Middle frontal gyrus (tissue), 1 donor: ENCODE measurements around the gene LORICRIN.
"Not testable (repeated sequence)": the region's sequence is repeated elsewhere in the genome, so short reads cannot be mapped to it uniquely, and the experiment has no call there.

Experiments
- DNase-seq: peaks from one replicate; pipeline ENCODE4 v3.0.0-alpha.2; 2015; ENCODE audit warnings: low spot score; ENCODE audit errors: extremely low spot score

Gene LORICRIN

GRCh38 chr1:153259387-153259786 is at the start of gene LORICRIN:
TSS of gene LORICRIN (plus strand) at chr1:153259687. CDS start at chr1:153260950, 1,263 bp downstream.
- DNase-seq: no peak

GRCh38 chr1:153210206-153210605 is 49.3 kb upstream of the LORICRIN start:
- no peak for DNase-seq

- DNase-seq: no peak
Observed at GRCh38 chr1:153212201-153212600, 47.3 kb upstream of the LORICRIN start.

GRCh38 chr1:153213519-153213918 is 46.0 kb upstream of the LORICRIN start:
- DNase-seq: no peak

- no peak for DNase-seq
Observed at GRCh38 chr1:153217212-153217611, 42.3 kb upstream of the LORICRIN start, which contains the start of gene PRR9. TSS of gene PRR9 (plus strand) at chr1:153217584. CDS start at chr1:153218145, 561 bp downstream.

- DNase-seq: no peak
Observed at GRCh38 chr1:153217744-153218416, 41.6 kb upstream of the LORICRIN start.

- DNase-seq: peak; percentile 33
Observed at GRCh38 chr1:153220606-153221303, 38.7 kb upstream of the LORICRIN start.

GRCh38 chr1:153223040-153223891 is 36.2 kb upstream of the LORICRIN start:
- peak; percentile 27 for DNase-seq

- no peak for DNase-seq
Observed at GRCh38 chr1:153227810-153228209, 31.7 kb upstream of the LORICRIN start.

GRCh38 chr1:153228491-153228890 is 31.0 kb upstream of the LORICRIN start:
- no peak for DNase-seq

GRCh38 chr1:153229076-153229829 is 30.2 kb upstream of the LORICRIN start:
- DNase-seq: not testable (repeated sequence)

GRCh38 chr1:153231363-153231762 is 28.1 kb upstream of the LORICRIN start:
- no peak for DNase-seq

- DNase-seq: no peak
Observed at GRCh38 chr1:153231785-153232184, 27.7 kb upstream of the LORICRIN start.

GRCh38 chr1:153232553-153232952 is 26.9 kb upstream of the LORICRIN start:
- DNase-seq: no peak

GRCh38 chr1:153233448-153233847 is 26.0 kb upstream of the LORICRIN start:
- DNase-seq: no peak

GRCh38 chr1:153238527-153238926 is 21.0 kb upstream of the LORICRIN start:
- DNase-seq: no peak

GRCh38 chr1:153242160-153242559 is 17.3 kb upstream of the LORICRIN start:
- no peak for DNase-seq

GRCh38 chr1:153245466-153245865 is 14.0 kb upstream of the LORICRIN start:
- DNase-seq: no peak

- DNase-seq: no peak
Observed at GRCh38 chr1:153246018-153246417, 13.5 kb upstream of the LORICRIN start.

- no peak for DNase-seq
Observed at GRCh38 chr1:153246825-153247224, 12.7 kb upstream of the LORICRIN start.
